Tibial nerve (tissue), 4 donors: ENCODE results near the gene TBC1D5.

Source experiments
- EP300 ChIP-seq, 2 donors: sonication (generic); formaldehyde crosslinking; IDR thresholded peaks; one replicate each; pipeline ENCODE4 v1.6.1; 2017; ENCODE audit warnings: antibody characterized with exemption in 2 of 2, mild to moderate bottlenecking in 1 of 2
- POLR2A ChIP-seq, 2 donors: fragments of 450-650 bp; IDR thresholded peaks; one replicate each; pipeline ENCODE4 v1.6.1; 2017; ENCODE audit warnings: antibody characterized with exemption in 2 of 2, mild to moderate bottlenecking in 2 of 2, moderate library complexity in 2 of 2
- TF ChIP-seq, protein P1 (sequence below), 5 experiments: fragments of 200-600 bp in 3 of 5; fragments of 450-650 bp in 2 of 5; sonication (generic) in 3 of 5; IDR thresholded peaks; one replicate each; pipeline ENCODE4 v1.5.1; 2016 to 2019; ENCODE audit warnings: antibody characterized with exemption in 5 of 5, mild to moderate bottlenecking in 3 of 5, moderate library complexity in 2 of 5

- TF ChIP-seq POLR2A (IDR thresholded peaks at IDR 0.05) (no peak), EP300 (IDR thresholded peaks at IDR 0.05) (no peak)
- TF ChIP-seq, protein P1, sequence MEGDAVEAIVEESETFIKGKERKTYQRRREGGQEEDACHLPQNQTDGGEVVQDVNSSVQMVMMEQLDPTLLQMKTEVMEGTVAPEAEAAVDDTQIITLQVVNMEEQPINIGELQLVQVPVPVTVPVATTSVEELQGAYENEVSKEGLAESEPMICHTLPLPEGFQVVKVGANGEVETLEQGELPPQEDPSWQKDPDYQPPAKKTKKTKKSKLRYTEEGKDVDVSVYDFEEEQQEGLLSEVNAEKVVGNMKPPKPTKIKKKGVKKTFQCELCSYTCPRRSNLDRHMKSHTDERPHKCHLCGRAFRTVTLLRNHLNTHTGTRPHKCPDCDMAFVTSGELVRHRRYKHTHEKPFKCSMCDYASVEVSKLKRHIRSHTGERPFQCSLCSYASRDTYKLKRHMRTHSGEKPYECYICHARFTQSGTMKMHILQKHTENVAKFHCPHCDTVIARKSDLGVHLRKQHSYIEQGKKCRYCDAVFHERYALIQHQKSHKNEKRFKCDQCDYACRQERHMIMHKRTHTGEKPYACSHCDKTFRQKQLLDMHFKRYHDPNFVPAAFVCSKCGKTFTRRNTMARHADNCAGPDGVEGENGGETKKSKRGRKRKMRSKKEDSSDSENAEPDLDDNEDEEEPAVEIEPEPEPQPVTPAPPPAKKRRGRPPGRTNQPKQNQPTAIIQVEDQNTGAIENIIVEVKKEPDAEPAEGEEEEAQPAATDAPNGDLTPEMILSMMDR (IDR thresholded peaks at IDR 0.05), result peak; percentile 41 to 68 (median 60)
Measured at GRCh38 chr3:17412950-17413530, 329.4 kb downstream of the TBC1D5 start.
